GM12878 (cell line): ENCODE results near the gene LONRF2.

ENCODE experiments used
- BHLHE40 ChIP-seq, 2 experiments: fragments of 450-650 bp in 1 of 2; IDR thresholded peaks; 2 replicates each; pipeline ENCODE4 v1.6.1; 2011 to 2017; ENCODE audit warnings: low read depth in 2 of 2, borderline replicate concordance in 1 of 2, improper control_type of control experiment in 1 of 2, low read length in 1 of 2, mild to moderate bottlenecking in 1 of 2
- CTCF ChIP-seq, 3 experiments: IDR thresholded peaks in 2 of 3; conservative IDR thresholded peaks in 1 of 3; 2 replicates each; pipeline ENCODE4 v1.5.1; 2011; ENCODE audit warnings: low read depth in 3 of 3, low read length in 3 of 3, mild to moderate bottlenecking in 3 of 3, control low read depth in 2 of 3, moderate library complexity in 2 of 3, inconsistent platforms in 1 of 3, mixed read lengths in 1 of 3; ENCODE audit not compliant: control insufficient read depth in 2 of 3, insufficient read depth in 1 of 3; ENCODE audit errors: extremely low read depth in 1 of 3
- E2F8 ChIP-seq: fragments of 450-650 bp; IDR thresholded peaks from 2 replicates; pipeline ENCODE4 v1.6.1; 2018; ENCODE audit warnings: mild to moderate bottlenecking, low read depth, moderate library complexity; ENCODE audit not compliant: partially characterized antibody
- EP300 ChIP-seq, 2 experiments: fragments of 150-350 bp in 1 of 2; IDR thresholded peaks; 2 replicates each; pipeline ENCODE4 v1.6.1; 2011 to 2012; ENCODE audit warnings: low read depth in 2 of 2, low read length in 2 of 2, borderline replicate concordance in 1 of 2, improper control_type of control experiment in 1 of 2, inconsistent platforms in 1 of 2; ENCODE audit not compliant: control insufficient read depth in 1 of 2
- GABPA ChIP-seq: IDR thresholded peaks from 2 replicates; pipeline ENCODE4 v1.6.1; 2014; ENCODE audit warnings: antibody characterized with exemption, low read depth, mild to moderate bottlenecking, inconsistent platforms
- POLR2A ChIP-seq: IDR thresholded peaks from 2 replicates; pipeline ENCODE4 v1.6.1; 2011; ENCODE audit warnings: low read depth, mild to moderate bottlenecking, low read length
- POLR2AphosphoS5 ChIP-seq: IDR thresholded peaks from 2 replicates; pipeline ENCODE4 v1.6.1; 2011; ENCODE audit warnings: mild to moderate bottlenecking, low read length, inconsistent platforms
- SMARCA5 ChIP-seq: fragments of 450-650 bp; IDR thresholded peaks from 2 replicates; pipeline ENCODE4 v1.6.1; 2017; ENCODE audit warnings: mild to moderate bottlenecking
- SP1 ChIP-seq: IDR thresholded peaks from one replicate; pipeline ENCODE4 v1.6.1; 2011; ENCODE audit warnings: low read depth, low read length
- SPI1 ChIP-seq: IDR thresholded peaks from 2 replicates; pipeline ENCODE4 v1.6.1; 2011; ENCODE audit warnings: low read depth, mild to moderate bottlenecking, low read length, moderate library complexity, borderline replicate concordance; ENCODE audit not compliant: insufficient read depth
- ZNF24 ChIP-seq: fragments of 450-650 bp; IDR thresholded peaks from 2 replicates; pipeline ENCODE4 v1.6.1; 2017; ENCODE audit warnings: antibody characterized with exemption, mild to moderate bottlenecking
- TF ChIP-seq, protein P1 (sequence below): fragments of 450-650 bp; formaldehyde crosslinking; IDR thresholded peaks from 2 replicates; pipeline ENCODE4 v1.4.0; 2020; ENCODE audit warnings: mild to moderate bottlenecking, moderate library complexity

GRCh38 chr2:100264121-100264520 is 58.2 kb downstream of the LONRF2 start:
- TF ChIP-seq CTCF (IDR thresholded peaks at IDR 0.05 in 2 of 3, conservative IDR thresholded peaks at IDR 0.05 in 1 of 3; ENCODE audit: control insufficient read depth in 2 of 3, extremely low read depth in 1 of 3, insufficient read depth in 1 of 3, low read depth in 3 of 3, low read length in 3 of 3) (no peak), POLR2A (no peak), EP300 (IDR thresholded peaks at IDR 0.05; ENCODE audit: borderline replicate concordance in 1 of 2, control insufficient read depth in 1 of 2, low read depth in 2 of 2, low read length in 2 of 2) (no peak), BHLHE40 (IDR thresholded peaks at IDR 0.05; ENCODE audit: borderline replicate concordance in 1 of 2, low read depth in 2 of 2, low read length in 1 of 2) (no peak), SPI1 (no peak), GABPA (no peak), POLR2AphosphoS5 (no peak), SMARCA5 (no peak), SP1 (no peak), E2F8 (no peak), ZNF24 (no peak)
- TF ChIP-seq, protein P1, sequence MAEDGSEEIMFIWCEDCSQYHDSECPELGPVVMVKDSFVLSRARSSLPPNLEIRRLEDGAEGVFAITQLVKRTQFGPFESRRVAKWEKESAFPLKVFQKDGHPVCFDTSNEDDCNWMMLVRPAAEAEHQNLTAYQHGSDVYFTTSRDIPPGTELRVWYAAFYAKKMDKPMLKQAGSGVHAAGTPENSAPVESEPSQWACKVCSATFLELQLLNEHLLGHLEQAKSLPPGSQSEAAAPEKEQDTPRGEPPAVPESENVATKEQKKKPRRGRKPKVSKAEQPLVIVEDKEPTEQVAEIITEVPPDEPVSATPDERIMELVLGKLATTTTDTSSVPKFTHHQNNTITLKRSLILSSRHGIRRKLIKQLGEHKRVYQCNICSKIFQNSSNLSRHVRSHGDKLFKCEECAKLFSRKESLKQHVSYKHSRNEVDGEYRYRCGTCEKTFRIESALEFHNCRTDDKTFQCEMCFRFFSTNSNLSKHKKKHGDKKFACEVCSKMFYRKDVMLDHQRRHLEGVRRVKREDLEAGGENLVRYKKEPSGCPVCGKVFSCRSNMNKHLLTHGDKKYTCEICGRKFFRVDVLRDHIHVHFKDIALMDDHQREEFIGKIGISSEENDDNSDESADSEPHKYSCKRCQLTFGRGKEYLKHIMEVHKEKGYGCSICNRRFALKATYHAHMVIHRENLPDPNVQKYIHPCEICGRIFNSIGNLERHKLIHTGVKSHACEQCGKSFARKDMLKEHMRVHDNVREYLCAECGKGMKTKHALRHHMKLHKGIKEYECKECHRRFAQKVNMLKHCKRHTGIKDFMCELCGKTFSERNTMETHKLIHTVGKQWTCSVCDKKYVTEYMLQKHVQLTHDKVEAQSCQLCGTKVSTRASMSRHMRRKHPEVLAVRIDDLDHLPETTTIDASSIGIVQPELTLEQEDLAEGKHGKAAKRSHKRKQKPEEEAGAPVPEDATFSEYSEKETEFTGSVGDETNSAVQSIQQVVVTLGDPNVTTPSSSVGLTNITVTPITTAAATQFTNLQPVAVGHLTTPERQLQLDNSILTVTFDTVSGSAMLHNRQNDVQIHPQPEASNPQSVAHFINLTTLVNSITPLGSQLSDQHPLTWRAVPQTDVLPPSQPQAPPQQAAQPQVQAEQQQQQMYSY (CRISPR knock-in tag), result no peak
